Skeletal muscle cell (primary cell): ENCODE data around the gene MT1F.
"Not testable (repeated sequence)": the region's sequence is repeated elsewhere in the genome, so short reads cannot be mapped to it uniquely, and the experiment has no call there.

Source experiments
- DNase-seq: peaks from one replicate; pipeline ENCODE4 v3.0.0-alpha.2; 2010; ENCODE audit warnings: low read depth
- H3K4me3 ChIP-seq: 2 replicates; pipeline ENCODE4 v1.5.1; 2011; ENCODE audit warnings: low read depth, mild to moderate bottlenecking, control low read depth, low read length, moderate library complexity

Gene MT1F

GRCh38 chr16:56640076-56640475, 17.7 kb upstream of the MT1F start:
- DNase-seq: no peak

DNA sequence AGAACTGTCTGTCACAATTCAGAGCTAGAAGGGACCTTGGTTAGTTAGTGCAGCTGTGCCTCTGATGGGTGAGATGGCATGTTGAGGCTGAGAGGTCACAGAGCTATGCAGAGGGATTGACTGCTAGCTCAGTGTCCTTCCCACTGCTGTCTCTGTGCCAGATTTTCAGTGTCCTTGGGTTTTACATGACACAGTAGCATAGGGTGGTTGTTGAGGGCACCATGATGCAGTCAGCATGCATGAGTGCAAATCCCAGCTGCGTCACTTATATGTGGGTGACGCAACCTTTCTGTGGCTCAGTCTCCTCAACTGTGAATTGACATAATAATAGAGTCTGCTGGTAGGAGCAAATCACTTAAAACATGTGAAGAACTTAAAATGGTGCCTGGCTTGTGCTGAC, 16.6 kb upstream of the MT1F start:
- DNase-seq: no peak
- no peak overlapping the region for H3K4me3 ChIP-seq

More at GRCh38 chr16:56640076-56640475, 17.7 kb upstream of the MT1F start:
- H3K4me3 ChIP-seq: no peak overlapping the region

DNA sequence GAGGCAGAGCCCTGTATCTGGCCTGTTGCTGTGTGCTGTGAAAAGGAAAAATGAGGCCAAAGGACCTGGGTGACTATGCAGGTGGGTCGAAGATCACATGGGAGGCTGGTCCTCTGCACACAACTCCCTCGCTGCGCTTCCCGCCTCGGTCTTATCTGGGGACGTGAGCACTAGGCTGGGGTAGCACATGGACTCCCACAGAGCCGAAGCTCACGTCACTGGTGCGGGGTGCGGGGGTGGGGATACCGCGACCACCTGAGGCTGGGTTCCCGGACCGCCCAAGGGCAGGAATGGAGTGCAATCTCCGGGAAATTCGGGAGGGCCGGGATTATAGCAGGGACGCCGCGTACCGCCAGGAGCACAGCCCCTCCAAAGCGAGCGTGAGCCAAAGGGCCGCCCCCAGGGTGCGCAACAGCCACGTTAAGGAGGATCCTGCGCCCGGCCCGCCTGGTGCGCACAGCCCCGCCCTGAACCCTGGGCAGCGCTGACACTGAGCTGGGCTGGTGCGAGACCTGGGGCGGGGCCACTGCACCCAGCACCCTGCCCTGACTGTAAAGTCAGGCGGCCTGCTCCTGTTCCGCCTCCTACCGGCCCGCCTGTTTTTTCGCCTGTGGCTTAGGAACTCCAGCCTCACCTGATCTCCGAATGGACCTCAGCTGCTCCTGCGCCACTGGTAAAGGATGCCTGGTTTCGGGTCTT, 14.5 kb upstream of the MT1F start:
- no peak for DNase-seq
- peak overlapping the region; percentile 22 for H3K4me3 ChIP-seq

DNA sequence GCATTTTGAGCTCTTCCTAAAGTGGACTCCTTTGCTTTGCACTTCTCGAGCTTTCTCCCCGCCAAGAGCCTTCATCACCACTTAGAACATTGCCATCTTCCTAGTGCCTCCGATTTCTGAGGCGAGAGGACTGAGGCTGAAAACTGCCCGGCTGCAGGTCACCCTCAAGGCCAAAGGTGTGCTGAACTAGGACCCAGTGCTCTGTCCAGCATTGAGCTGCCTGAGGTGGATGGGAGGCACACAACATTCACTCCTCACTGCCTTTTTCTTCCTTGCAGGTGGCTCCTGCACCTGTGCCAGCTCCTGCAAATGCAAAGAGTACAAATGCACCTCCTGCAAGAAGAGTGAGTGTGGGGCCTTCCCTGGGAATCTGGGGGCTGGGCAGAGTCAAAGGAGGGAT, 13.9 kb upstream of the MT1F start:
- no peak overlapping the region for H3K4me3 ChIP-seq

GRCh38 chr16:56645311-56645710, 12.4 kb upstream of the MT1F start:
- H3K4me3 ChIP-seq: no peak overlapping the region
- no peak for DNase-seq

More for the DNA sequence above, 13.9 kb upstream of the MT1F start:
- DNase-seq: no peak

GRCh38 chr16:56645838-56646237, 11.9 kb upstream of the MT1F start:
- no peak for DNase-seq
- no peak overlapping the region for H3K4me3 ChIP-seq

- H3K4me3 ChIP-seq: no peak overlapping the region
- no peak for DNase-seq
Measured at GRCh38 chr16:56647641-56648431, 9.9 kb upstream of the MT1F start.

- no peak overlapping the region for H3K4me3 ChIP-seq
- no peak for DNase-seq
Measured at GRCh38 chr16:56649271-56649670, 8.5 kb upstream of the MT1F start.

GRCh38 chr16:56649820-56650219, 7.9 kb upstream of the MT1F start:
- DNase-seq: no peak
- H3K4me3 ChIP-seq: no peak overlapping the region

DNA sequence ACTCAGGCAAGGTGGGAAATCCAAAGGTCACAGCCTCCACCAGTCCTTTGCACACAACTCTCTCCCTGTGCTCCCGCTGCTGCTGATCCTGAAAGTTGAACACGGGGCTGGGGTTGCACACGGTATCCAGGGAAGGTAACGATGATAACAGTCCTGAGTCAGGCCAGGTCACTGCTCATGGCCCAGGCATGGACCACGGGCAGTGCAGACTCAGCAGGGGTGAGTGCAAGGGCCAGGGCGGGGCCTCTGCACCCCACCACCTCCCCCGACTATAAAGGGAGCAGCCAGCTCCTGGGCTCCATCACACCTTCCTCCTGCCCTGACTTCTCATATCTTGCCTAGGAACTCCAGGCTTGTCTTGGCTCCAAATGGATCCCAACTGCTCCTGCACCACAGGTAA, 6.2 kb upstream of the MT1F start, which contains the start of gene MT1B:
MT1B (plus strand) TSS at position 301 of the 400 bp plus-strand sequence; CDS start at position 369, 68 bp downstream.
- H3K4me3 ChIP-seq: no peak within 1 kb of the TSS
- DNase-seq: no peak

DNA sequence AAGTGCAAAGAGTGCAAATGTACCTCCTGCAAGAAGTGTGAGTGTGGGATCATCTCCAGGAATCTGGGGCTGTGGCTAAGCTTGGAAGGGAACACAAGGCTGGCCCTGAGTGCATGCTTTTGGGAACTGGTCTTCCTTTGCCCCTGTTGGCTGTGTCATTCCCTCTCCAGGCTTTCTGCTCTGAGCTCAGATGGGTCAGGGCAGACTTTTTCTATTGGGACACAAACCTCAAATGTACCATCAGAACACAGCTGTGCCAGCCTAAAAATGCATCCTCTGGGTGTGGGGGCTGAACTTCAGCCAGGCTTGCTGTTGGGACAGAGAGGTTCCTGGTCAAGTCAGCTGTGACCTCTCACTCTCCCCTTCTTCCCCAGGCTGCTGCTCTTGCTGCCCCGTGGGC, 5.2 kb upstream of the MT1F start:
- DNase-seq: no peak
- H3K4me3 ChIP-seq: no peak overlapping the region

GRCh38 chr16:56653218-56653617, 4.5 kb upstream of the MT1F start:
- H3K4me3 ChIP-seq: no peak overlapping the region
- DNase-seq: no peak

- peak overlapping the region; percentile 44 for H3K4me3 ChIP-seq
Measured at GRCh38 chr16:56658327-56658875, 642 bp downstream of the MT1F start.

GRCh38 chr16:56662357-56663354, 4.9 kb downstream of the MT1F start:
- DNase-seq: no peak
- peak overlapping the region; percentile 14 for H3K4me3 ChIP-seq

More at GRCh38 chr16:56658327-56658875, 642 bp downstream of the MT1F start:
- DNase-seq: no peak

GRCh38 chr16:56664506-56664905, 6.7 kb downstream of the MT1F start:
- DNase-seq: no peak
- no peak overlapping the region for H3K4me3 ChIP-seq

DNA sequence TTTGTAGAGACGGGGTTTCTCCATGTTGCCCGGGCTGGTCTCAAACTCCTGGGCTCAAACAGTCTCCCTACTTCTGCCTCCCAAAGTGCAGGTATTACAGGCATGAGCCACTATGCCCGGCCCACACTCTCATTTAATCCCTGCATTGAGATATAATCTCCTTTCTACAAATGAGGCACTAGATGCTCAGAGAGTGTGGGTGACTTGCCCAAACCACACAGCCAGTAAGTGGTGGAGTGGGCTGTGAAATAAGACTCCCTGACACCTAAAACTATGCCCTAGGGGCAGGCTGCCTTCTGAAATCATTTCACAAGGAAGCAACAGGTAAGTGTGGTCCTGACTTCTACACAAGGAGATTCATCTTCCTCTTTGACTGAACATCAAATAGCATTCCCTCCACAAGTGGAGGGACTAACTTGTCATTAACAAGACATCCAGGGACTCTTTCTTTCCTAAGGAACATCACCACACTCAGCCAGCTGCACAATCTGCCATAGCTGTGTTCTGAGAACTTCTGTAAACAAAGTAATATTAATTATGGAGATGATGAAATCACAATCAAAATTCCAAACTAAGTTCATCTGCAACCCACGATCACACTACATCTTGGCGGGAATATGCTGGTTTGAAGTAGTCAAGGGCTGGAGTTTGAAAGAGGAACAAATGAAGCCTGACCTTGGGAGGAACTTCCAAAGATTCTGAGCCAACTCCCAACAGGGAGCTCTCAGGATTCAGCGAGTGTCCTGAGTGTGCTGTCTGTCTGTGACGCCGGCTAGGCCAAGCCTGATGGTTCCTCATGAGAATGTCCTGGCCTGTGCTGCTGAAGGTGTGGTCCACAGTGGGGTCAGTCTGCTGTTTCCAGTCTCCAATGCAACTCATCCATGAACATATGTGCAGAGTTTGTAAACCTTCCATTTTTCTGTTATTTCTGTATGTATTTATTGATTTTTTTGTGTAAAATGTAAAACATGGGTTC, 7.8 kb downstream of the MT1F start:
- not testable (repeated sequence) for DNase-seq, H3K4me3 ChIP-seq

DNA sequence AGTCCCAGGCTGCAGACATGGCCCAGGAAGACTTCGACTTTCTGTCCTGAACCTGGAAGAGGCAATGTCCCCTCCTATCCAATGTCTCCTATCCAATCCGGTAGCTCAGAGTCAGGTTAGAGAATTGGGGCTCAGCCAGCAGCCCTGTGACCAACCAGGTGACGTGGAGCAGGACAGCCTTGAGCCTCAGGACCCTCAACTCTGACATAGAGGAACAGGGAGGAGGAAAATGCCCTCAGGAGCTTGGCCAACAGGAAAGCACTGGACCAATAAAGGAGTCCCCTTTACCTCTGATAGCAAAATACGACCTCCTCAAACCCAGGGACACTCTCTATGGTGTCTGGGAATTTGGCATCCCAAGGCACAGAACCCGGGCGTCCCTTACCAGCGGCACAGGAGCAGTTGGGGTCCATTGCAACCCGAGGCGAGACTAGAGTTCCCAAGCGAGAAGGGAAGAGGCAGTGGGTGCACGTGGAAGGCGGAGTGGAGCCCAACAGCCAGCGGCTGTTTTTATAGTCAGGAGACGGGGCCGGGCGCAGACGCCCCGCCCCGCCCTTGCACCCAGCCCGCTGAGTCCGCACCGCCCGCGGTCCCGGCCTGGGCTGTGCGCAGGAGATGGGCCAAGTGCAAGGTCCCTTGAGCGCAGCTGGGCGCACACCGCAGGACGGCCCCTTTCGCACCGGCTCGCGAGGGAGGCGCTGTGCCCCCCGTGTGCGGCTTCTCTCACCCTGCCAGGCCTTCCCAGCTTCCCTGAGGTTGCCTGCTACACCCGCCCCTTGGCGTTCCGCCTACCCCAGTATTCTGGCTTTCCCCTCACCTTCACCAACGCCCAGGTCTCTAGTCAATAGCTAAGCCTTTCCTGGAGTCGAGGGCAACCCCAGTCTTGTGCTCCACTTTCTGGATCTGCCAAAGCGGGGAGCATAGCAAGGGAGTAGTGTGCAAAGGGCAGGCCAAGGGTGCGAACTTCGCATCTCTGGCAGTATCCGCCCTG, 10.1 kb downstream of the MT1F start, which contains the start of gene MT1G:
MT1G (minus strand) TSS at position 485 of the 991 bp plus-strand sequence; CDS start at position 413, 72 bp downstream.
- H3K4me3 ChIP-seq: no peak within 1 kb of the TSS
- no peak for DNase-seq
